ENCODE results near the gene EBF4.

The EBF4 gene

GRCh38 chr20:2804041-2804828 is 111.7 kb downstream of the EBF4 start:
- Histone ChIP-seq H3K36me3 (ENCODE audit: control insufficient read depth, low read length) (no peaks in the 10 kb centered on the region), H3F3A (ENCODE audit: control insufficient read depth, insufficient read depth) (no peaks in the 10 kb centered on the region), H4K20me1 (ENCODE audit: control insufficient read depth, insufficient read depth, low read depth, low read length) (no peaks in the 10 kb centered on the region), H3K4me1 (ENCODE audit: control insufficient read depth, low read length) (no peaks in the 10 kb centered on the region), H3K79me2 (ENCODE audit: control insufficient read depth, low read length) (no peaks in the 10 kb centered on the region), H3K4me3 (ENCODE audit: low read length) (no peak overlapping the region), H3K27ac (ENCODE audit: low read depth, low read length) (no peak overlapping the region), H3K9me3 (ENCODE audit: control insufficient read depth, insufficient read depth, low read length) (no peaks in the 10 kb centered on the region), H3K9me2 (replicated peaks; ENCODE audit: control insufficient read depth, low read length) (no peaks in the 10 kb centered on the region), H3K27me3 (ENCODE audit: control insufficient read depth, low read length) (peaks cover 3% of the 10 kb centered on the region; the same call in 1 of the 2 replicates), H3K4me2 (ENCODE audit: low read length) (no peak overlapping the region)
- TF ChIP-seq EZH2phosphoT487 (IDR thresholded peaks at IDR 0.05; ENCODE audit: borderline replicate concordance, low read length): no peak
- no peak for TF ChIP-seq CTCF (IDR thresholded peaks at IDR 0.05; ENCODE audit: low read depth, low read length, poor library complexity, severe bottlenecking)

GRCh38 chr20:2804852-2805688 is 112.5 kb downstream of the EBF4 start:
- peaks cover 3% of the 10 kb centered on the region; the same call in 1 of the 2 replicates for H3K27me3 ChIP-seq (ENCODE audit: control insufficient read depth, low read length)
- TF ChIP-seq EZH2phosphoT487 (IDR thresholded peaks at IDR 0.05; ENCODE audit: borderline replicate concordance, low read length): no peak
- TF ChIP-seq CTCF (IDR thresholded peaks at IDR 0.05; ENCODE audit: low read depth, low read length, poor library complexity, severe bottlenecking): no peak
- no peak overlapping the region for H3K4me2 ChIP-seq (ENCODE audit: low read length)

GRCh38 chr20:2805689-2806350 is 113.2 kb downstream of the EBF4 start:
- H3F3A ChIP-seq (ENCODE audit: control insufficient read depth, insufficient read depth): no peaks in the 10 kb centered on the region
- no peaks in the 10 kb centered on the region for H4K20me1 ChIP-seq (ENCODE audit: control insufficient read depth, insufficient read depth, low read depth, low read length)
- no peak overlapping the region for H3K4me2 ChIP-seq (ENCODE audit: low read length)
- H3K9me3 ChIP-seq (ENCODE audit: control insufficient read depth, insufficient read depth, low read length): no peaks in the 10 kb centered on the region
- H3K79me2 ChIP-seq (ENCODE audit: control insufficient read depth, low read length): no peaks in the 10 kb centered on the region
- H3K4me1 ChIP-seq (ENCODE audit: control insufficient read depth, low read length): no peaks in the 10 kb centered on the region
- no peaks in the 10 kb centered on the region for H3K36me3 ChIP-seq (ENCODE audit: control insufficient read depth, low read length)
- peaks cover 3% of the 10 kb centered on the region; the same call in 1 of the 2 replicates for H3K27me3 ChIP-seq (ENCODE audit: control insufficient read depth, low read length)
- H3K27ac ChIP-seq (ENCODE audit: low read depth, low read length): no peak overlapping the region
- H3K4me3 ChIP-seq (ENCODE audit: low read length): no peak overlapping the region
- no peaks in the 10 kb centered on the region for H3K9me2 ChIP-seq (replicated peaks; ENCODE audit: control insufficient read depth, low read length)
- TF ChIP-seq EZH2phosphoT487 (IDR thresholded peaks at IDR 0.05; ENCODE audit: borderline replicate concordance, low read length) (no peak), CTCF (IDR thresholded peaks at IDR 0.05; ENCODE audit: low read depth, low read length, poor library complexity, severe bottlenecking) (no peak)

More at GRCh38 chr20:2804852-2805688, 112.5 kb downstream of the EBF4 start:
- Histone ChIP-seq H4K20me1 (ENCODE audit: control insufficient read depth, insufficient read depth, low read depth, low read length) (no peaks in the 10 kb centered on the region), H3K4me1 (ENCODE audit: control insufficient read depth, low read length) (no peaks in the 10 kb centered on the region), H3F3A (ENCODE audit: control insufficient read depth, insufficient read depth) (no peaks in the 10 kb centered on the region), H3K27ac (ENCODE audit: low read depth, low read length) (no peak overlapping the region), H3K4me3 (ENCODE audit: low read length) (no peak overlapping the region), H3K9me2 (replicated peaks; ENCODE audit: control insufficient read depth, low read length) (no peaks in the 10 kb centered on the region), H3K9me3 (ENCODE audit: control insufficient read depth, insufficient read depth, low read length) (no peaks in the 10 kb centered on the region), H3K79me2 (ENCODE audit: control insufficient read depth, low read length) (no peaks in the 10 kb centered on the region), H3K36me3 (ENCODE audit: control insufficient read depth, low read length) (no peaks in the 10 kb centered on the region)

Measured in DOHH2 (cell line).